Heart right ventricle (tissue), 16 donors: ENCODE results near the gene GTPBP6. TPM values are rescaled to one million over a fixed set of nuclear protein-coding genes. Genes with fewer than 3 reads are reported as not detected.

Source experiments
- ATAC-seq, 8 donors: fragments of 200-7000 bp; cut with Tn5 transposase; one replicate each; pipeline ENCODE4 v1.9.1; 2020; ENCODE audit warnings: mild to moderate bottlenecking in 8 of 8, moderate library complexity in 8 of 8, moderate number of reproducible peaks in 1 of 8
- DNase-seq, 2 donors: peaks; one replicate each; pipeline ENCODE4 v3.0.0-alpha.2; 2020
- H3K27ac ChIP-seq, 10 donors: fragments of 200-600 bp; sonication (generic) in 2 of 10; one replicate each; pipeline versions ENCODE4 v1.5.0 to v1.8.0; 2020 to 2022; ENCODE audit warnings: mild to moderate bottlenecking in 3 of 10
- H3K27me3 ChIP-seq, 7 donors: fragments of 200-600 bp; one replicate each; pipeline ENCODE4 v1.8.0; 2021 to 2022; ENCODE audit warnings: mild to moderate bottlenecking in 2 of 7
- H3K36me3 ChIP-seq, 9 donors: fragments of 200-600 bp; sonication (generic) in 1 of 9; one replicate each; pipeline versions ENCODE4 v1.5.0 to v1.8.0; 2020 to 2022; ENCODE audit warnings: mild to moderate bottlenecking in 2 of 9
- H3K4me1 ChIP-seq, 9 donors: fragments of 200-600 bp; sonication (generic) in 1 of 9; one replicate each; pipeline versions ENCODE4 v1.5.0 to v1.8.0; 2020 to 2022; ENCODE audit warnings: mild to moderate bottlenecking in 4 of 9
- H3K4me3 ChIP-seq, 10 donors: fragments of 200-600 bp; sonication (generic) in 2 of 10; one replicate each; pipeline versions ENCODE4 v1.5.0 to v1.8.0; 2020 to 2022; ENCODE audit warnings: mild to moderate bottlenecking in 7 of 10, moderate library complexity in 2 of 10
- H3K9me3 ChIP-seq, 11 donors: fragments of 200-600 bp in 10 of 11; sonication (generic) in 2 of 11; one replicate each; pipeline versions ENCODE4 v1.5.0 to v1.8.0; 2013 to 2022; ENCODE audit warnings: mild to moderate bottlenecking in 2 of 11, control low read depth in 1 of 11, moderate library complexity in 1 of 11
- WGBS, 2 donors: extraction: QIAGEN DNeasy Blood & Tissue Kit; methylation state at CpG; one replicate each; pipeline ENCODE4 v1.1.7; 2013; ENCODE audit warnings: inconsistent platforms in 1 of 2; 5-methylcytosine and 5-hydroxymethylcytosine counted together
- intact Hi-C, 10 donors: fragments of 100-400 bp; cut with DNase I; formaldehyde crosslinking; loops; one replicate each; pipeline versions ENCODE4 v1.11.1 to v1.14.2; 2022
- polyA plus RNA-seq, 2 donors: library from polyadenylated mRNA; stranded (reverse); fragments of 200-250 nt; gene quantifications; one replicate each; pipeline ENCODE4 v1.2.3, GENCODE V29; 2013
- total RNA-seq, 10 donors: library from RNA; stranded (reverse); fragmentation: NEBNext Ultra II Directional in 3 of 10; extraction: Animal tissue kit (Norgen Biotek cat#: 25700) in 3 of 10; gene quantifications; one replicate each; pipeline versions ENCODE4 v1.2.1 to v1.2.4, GENCODE V29; 2021 to 2023
- TF ChIP-seq, protein P1 (sequence below), 9 donors: fragments of 200-600 bp; sonication (generic) in 2 of 9; IDR thresholded peaks; one replicate each; pipeline versions ENCODE4 v1.5.0 to v1.8.0; 2021 to 2022; ENCODE audit warnings: antibody characterized with exemption in 9 of 9, mild to moderate bottlenecking in 5 of 9, moderate library complexity in 1 of 9
- donor health status: Arrhythmogenic right ventricular cardiomyopathy.
- donor health status: ischemic (EF 13 %, LVEDD 7.1; RV severe dilation, severe dysfunction).
- donor health status: healthy with polysubstance abuse.
- donor health status: DM: no; HTN: yes; CAD: no.
- donor health status: DM: no; HTN: no; CAD: no.
- donor health status: ischemic (EF 25% LVEDD 6.9; RV normal size, moderate dysfunction).
- donor health status: ischemic (EF 25% LVEDD 5.7; RV mildly dilated, moderate dysfunction).
- donor health status: healthy.
- donor health status: DM: yes; HTN: yes; CAD: no.
- donor health status: Ischemic cardiomyopathy.
- donor health status: ischemic (EF 35%, LVEDD 5.7; RV mildly dilated, moderate dysfunction).
- donor health status: nonischemic (EF 11% LVEDD 7.7; RV severe dilation, severe dysfunction).
- donor health status: DM: yes; HTN: yes; CAD: no.
- donor health status: PGD.
- donor health status: ischemic (EF 29% LVEDD 5.4; RV normal size, mild dysfunction).
- donor health status: nonischemic (EF 23%, LVEDD 6.1; RV moderate dilation, normal function).

GTPBP6 gene
- total and polyA plus RNA-seq, 12 donors = 29.8 to 103 (median 46.3) TPM

DNA sequence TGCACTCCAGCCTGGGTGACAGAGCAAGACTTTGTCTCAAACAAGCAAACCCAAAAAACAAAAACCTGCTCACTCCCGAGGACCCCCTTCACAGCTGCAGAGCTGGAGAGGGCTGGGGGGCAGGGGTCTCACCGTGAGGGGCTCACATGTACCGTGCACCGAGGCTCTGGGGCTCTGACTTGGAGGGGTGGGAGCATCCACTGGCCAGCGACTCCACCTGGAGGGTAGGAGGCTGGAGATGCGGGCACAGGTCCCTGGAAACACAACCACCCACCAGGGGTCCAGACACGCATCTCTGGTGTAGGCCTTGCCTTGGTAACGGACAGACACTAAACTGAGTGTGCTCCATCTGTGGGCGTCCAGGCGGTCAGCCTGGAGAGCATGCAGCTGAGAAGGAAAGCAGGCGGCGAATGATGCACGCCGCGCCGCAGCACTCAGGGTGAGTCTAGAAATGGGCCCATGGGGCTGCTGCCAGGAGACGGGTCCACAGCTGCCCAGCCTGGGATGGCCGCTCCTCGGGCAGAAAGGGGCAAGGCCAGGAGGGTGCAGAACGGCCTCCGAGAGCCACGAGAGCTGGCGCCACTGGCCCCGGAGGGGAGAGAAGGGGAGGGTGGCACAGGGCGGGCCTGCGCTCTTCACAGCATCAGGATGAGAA is 42.0 kb upstream of the GTPBP6 start:
- peaks cover 0 to 11% (median 0%) of the 10 kb centered on the region in 9 donors for H3K4me1 ChIP-seq
- H3K36me3 ChIP-seq = peaks cover 0 to 37% (median 22%) of the 10 kb centered on the region in 9 donors
- peaks cover 0 to 37% (median 10%) of the 10 kb centered on the region in 11 donors for H3K9me3 ChIP-seq
- ATAC-seq (peak in 1 of 8 donors; percentile 32), DNase-seq (no peak)
- no peak overlapping the region for H3K4me3 ChIP-seq
- intact Hi-C loops = no loop called here
- 93 to 95% methylated on average over 26 of the region's 26 CpGs for WGBS, 2 donors
- TF ChIP-seq, protein P1, sequence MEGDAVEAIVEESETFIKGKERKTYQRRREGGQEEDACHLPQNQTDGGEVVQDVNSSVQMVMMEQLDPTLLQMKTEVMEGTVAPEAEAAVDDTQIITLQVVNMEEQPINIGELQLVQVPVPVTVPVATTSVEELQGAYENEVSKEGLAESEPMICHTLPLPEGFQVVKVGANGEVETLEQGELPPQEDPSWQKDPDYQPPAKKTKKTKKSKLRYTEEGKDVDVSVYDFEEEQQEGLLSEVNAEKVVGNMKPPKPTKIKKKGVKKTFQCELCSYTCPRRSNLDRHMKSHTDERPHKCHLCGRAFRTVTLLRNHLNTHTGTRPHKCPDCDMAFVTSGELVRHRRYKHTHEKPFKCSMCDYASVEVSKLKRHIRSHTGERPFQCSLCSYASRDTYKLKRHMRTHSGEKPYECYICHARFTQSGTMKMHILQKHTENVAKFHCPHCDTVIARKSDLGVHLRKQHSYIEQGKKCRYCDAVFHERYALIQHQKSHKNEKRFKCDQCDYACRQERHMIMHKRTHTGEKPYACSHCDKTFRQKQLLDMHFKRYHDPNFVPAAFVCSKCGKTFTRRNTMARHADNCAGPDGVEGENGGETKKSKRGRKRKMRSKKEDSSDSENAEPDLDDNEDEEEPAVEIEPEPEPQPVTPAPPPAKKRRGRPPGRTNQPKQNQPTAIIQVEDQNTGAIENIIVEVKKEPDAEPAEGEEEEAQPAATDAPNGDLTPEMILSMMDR (IDR thresholded peaks at IDR 0.05) = no peak
- no peak overlapping the region for H3K27ac ChIP-seq
- H3K27me3 ChIP-seq = no peaks in the 10 kb centered on the region

DNA sequence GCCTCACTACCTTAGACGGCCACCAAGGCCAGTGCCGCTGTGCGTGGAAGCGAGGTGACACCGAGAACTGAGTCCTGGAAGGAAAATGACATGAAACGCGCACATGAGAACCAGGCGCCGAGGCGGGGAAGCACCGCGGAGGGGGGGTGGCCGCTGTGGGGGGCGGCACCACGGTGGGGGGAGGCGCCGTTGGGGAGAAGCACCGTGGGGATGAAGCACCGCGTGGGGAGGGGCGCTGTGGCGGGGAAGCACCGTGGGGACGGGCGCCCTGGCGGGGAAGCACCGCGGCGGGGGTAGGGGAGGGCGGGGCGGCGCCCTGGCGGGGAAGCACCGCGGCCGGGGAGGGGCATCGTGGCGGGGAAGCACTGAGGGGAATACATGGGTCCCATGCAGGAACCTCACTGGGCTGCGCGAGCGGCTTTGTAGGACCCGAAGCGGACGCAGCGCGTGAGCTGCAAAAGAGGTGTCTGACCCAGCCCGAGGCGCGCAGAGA is 40.1 kb upstream of the GTPBP6 start:
- H3K27me3 ChIP-seq = no peaks in the 10 kb centered on the region
- 92 to 93% methylated on average over 36 to 49 of the region's 49 CpGs for WGBS, 2 donors
- TF ChIP-seq, protein P1 (IDR thresholded peaks at IDR 0.05) = no peak
- peaks cover 0 to 35% (median 22%) of the 10 kb centered on the region in 9 donors for H3K36me3 ChIP-seq
- intact Hi-C loops = no loop called here
- H3K4me1 ChIP-seq = peaks cover 0 to 11% (median 0%) of the 10 kb centered on the region in 9 donors
- peaks cover 0 to 37% (median 10%) of the 10 kb centered on the region in 11 donors for H3K9me3 ChIP-seq
- ATAC-seq = no peak
- no peak overlapping the region for H3K27ac ChIP-seq
- DNase-seq = no peak
- H3K4me3 ChIP-seq = no peak overlapping the region

DNA sequence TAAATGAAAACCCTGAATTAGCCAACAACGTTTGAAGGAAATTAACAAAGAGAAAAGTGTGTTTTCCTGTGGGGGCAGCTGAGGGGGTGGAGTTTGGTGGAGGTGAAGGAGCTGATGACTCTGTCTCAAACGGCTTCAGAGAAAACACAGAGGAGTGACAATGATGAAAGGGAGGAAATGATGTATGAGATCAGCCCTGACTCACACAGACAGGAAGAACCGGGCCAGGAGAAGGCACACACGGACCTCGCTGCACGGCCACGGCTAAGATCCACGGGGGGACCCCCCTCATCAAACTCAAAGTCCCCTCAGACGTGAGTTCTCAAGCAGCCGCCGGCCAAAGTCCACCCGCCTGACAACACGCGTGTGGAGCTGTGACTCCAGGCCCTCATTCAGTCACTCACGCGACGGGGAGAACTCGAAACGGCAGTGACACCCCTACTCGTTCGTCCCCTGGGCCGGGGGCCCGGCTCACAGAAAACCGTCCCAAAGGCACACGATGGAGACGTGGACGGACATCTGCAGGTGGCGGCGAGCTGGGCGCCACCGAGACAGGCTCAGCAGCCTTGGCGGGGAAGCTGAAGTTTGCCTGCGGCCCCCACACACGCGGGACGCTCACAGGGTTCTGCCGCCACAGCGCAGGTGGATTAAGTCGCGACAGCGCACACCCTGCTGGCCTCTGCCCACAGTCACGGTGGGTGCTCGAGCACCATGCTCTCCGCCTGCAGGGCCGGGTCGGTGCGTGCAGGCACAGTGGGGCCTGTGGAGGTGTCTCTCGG is 39.3 kb upstream of the GTPBP6 start:
- peaks cover 0 to 35% (median 22%) of the 10 kb centered on the region in 9 donors for H3K36me3 ChIP-seq
- TF ChIP-seq, protein P1 (IDR thresholded peaks at IDR 0.05) = no peak
- H3K4me1 ChIP-seq = peaks cover 0 to 11% (median 0%) of the 10 kb centered on the region in 9 donors
- peaks cover 0 to 37% (median 10%) of the 10 kb centered on the region in 11 donors for H3K9me3 ChIP-seq
- intact Hi-C loops = no loop called here
- peak overlapping the region in 1 of 10 donors; percentile 72 for H3K27ac ChIP-seq
- DNase-seq = no peak
- WGBS, 2 donors = 85 to 87% methylated on average over 48 of the region's 48 CpGs
- no peak overlapping the region for H3K4me3 ChIP-seq
- no peaks in the 10 kb centered on the region for H3K27me3 ChIP-seq
- no peak for ATAC-seq

DNA sequence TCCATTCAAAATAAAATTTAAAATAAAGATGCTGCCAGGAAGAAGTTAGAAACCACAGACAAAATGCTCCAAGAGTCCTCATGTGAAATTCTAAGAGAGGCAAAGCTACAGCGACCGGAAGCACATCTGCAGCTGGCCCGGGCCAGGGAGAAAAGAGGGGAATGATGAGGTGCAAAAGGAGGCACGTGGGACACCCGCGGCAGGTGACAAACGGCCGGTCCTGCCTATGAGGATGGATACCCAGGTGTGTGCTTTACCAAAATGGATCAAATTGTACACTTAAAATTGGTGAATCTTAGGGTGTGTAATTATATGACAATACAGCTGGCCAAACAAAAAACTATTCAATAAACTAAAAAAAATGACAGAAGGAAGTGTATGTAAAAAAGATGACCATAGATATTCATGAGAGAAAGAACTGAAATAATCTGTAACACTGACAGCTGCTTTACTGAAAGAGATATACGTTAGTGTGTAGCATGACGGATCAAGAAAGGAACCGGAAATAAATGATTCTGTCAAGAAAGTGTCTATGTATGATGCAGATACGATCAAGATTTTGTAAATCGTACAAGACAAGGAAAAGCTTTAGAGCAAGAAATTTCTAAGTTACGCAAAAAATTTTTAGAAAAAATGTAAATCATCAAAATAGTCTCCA is 38.6 kb upstream of the GTPBP6 start:
- Histone ChIP-seq H3K27ac (peak overlapping the region in 1 of 10 donors; percentile 72), H3K9me3 (peaks cover 0 to 37% (median 10%) of the 10 kb centered on the region in 11 donors), H3K27me3 (no peaks in the 10 kb centered on the region), H3K4me1 (peaks cover 0 to 11% (median 0%) of the 10 kb centered on the region in 9 donors), H3K36me3 (peaks cover 0 to 41% (median 22%) of the 10 kb centered on the region in 9 donors), H3K4me3 (no peak overlapping the region)
- ATAC-seq (no peak), DNase-seq (no peak)
- intact Hi-C loops = no loop called here
- TF ChIP-seq, protein P1 (IDR thresholded peaks at IDR 0.05) = no peak
- 85 to 87% methylated on average over 14 of the region's 14 CpGs for WGBS, 2 donors
